T-cell (primary cell): ENCODE data around the gene ZNF343. TPM values are rescaled to one million over a fixed set of nuclear protein-coding genes. Genes with fewer than 3 reads are reported as not detected.

Experiments used
- ATAC-seq, 4 experiments: fragments of 200-7000 bp in 3 of 4; fragments of 150-1000 bp in 1 of 4; cut with Tn5 transposase; replicated peaks in 1 of 4; 1 replicate in 3 of 4; 2 replicates in 1 of 4; pipeline ENCODE4 v1.10.0; 2021; ENCODE audit warnings: moderate library complexity in 3 of 4, mild to moderate bottlenecking in 2 of 4, moderate number of reproducible peaks in 1 of 4
- CTCF ChIA-PET, 2 donors: fragments of 300-600 bp; sonication (Branson Sonifier 250); formaldehyde crosslinking; loops; one replicate each; lab custom pipeline; 2022; ENCODE audit warnings: antibody characterized with exemption in 2 of 2; lab: Charles Lee
- POLR2A ChIA-PET, 2 donors: fragments of 300-600 bp; sonication (Branson Sonifier 250); formaldehyde crosslinking; loops; one replicate each; lab custom pipeline; 2022; ENCODE audit warnings: antibody characterized with exemption in 2 of 2; lab: Charles Lee
- DNase-seq, 35 experiments: peaks; one replicate each; pipeline versions ENCODE4 v3.0.0 to v3.0.0-alpha.2; 2013 to 2023
- H3K27ac ChIP-seq: one replicate; pipeline ENCODE4 v1.5.1; 2013; ENCODE audit warnings: low read length
- H3K27me3 ChIP-seq, 2 experiments: replicated peaks in 1 of 2; 1 replicate in 1 of 2; 2 replicates in 1 of 2; pipeline versions ENCODE4 v1.6.1 to v1.7.0; 2013; ENCODE audit warnings: low read length in 1 of 2, mixed read lengths in 1 of 2; ENCODE audit not compliant: control insufficient read depth in 2 of 2, insufficient read depth in 2 of 2; ENCODE audit errors: extremely low read depth in 1 of 2
- H3K36me3 ChIP-seq, 2 donors: 1 replicate in 1 of 2; 2 replicates in 1 of 2; pipeline versions ENCODE4 v1.6.1 to v1.7.0; 2013; ENCODE audit warnings: low read length in 1 of 2; ENCODE audit not compliant: control insufficient read depth in 2 of 2, insufficient read depth in 1 of 2; ENCODE audit errors: extremely low read depth in 1 of 2
- H3K4me1 ChIP-seq, 2 experiments: 1 replicate in 1 of 2; 2 replicates in 1 of 2; pipeline versions ENCODE4 v1.6.1 to v1.7.0; 2013; ENCODE audit warnings: low read length in 2 of 2, mixed read lengths in 1 of 2; ENCODE audit not compliant: insufficient read depth in 2 of 2, control insufficient read depth in 1 of 2; ENCODE audit errors: extremely low read depth in 1 of 2
- H3K4me3 ChIP-seq, 2 donors: 1 replicate in 1 of 2; 2 replicates in 1 of 2; pipeline versions ENCODE4 v1.5.1 to v1.7.0; 2013; ENCODE audit warnings: mild to moderate bottlenecking in 2 of 2, low read length in 1 of 2, moderate library complexity in 1 of 2; ENCODE audit not compliant: control insufficient read depth in 1 of 2; ENCODE audit errors: extremely low read depth in 1 of 2
- H3K9me3 ChIP-seq: 2 replicates; pipeline ENCODE4 v1.7.0; 2013
- H3K27ac Mint-ChIP-seq, 2 donors: one replicate each; pipeline ENCODE4 v1.8.0; 2020 to 2021; ENCODE audit warnings: mild to moderate bottlenecking in 2 of 2, mixed read lengths in 2 of 2
- H3K27me3 Mint-ChIP-seq, 2 donors: one replicate each; pipeline ENCODE4 v1.8.0; 2021 to 2022; ENCODE audit warnings: mixed read lengths in 2 of 2
- H3K36me3 Mint-ChIP-seq: one replicate; pipeline ENCODE4 v1.8.0; 2021; ENCODE audit warnings: mixed read lengths
- H3K4me1 Mint-ChIP-seq, 3 donors: one replicate each; pipeline ENCODE4 v1.8.0; 2020 to 2022; ENCODE audit warnings: mixed read lengths in 3 of 3, mild to moderate bottlenecking in 1 of 3
- H3K4me3 Mint-ChIP-seq, 3 donors: one replicate each; pipeline ENCODE4 v1.8.0; 2020 to 2022; ENCODE audit warnings: mild to moderate bottlenecking in 3 of 3, mixed read lengths in 3 of 3, moderate library complexity in 3 of 3
- H3K9me3 Mint-ChIP-seq, 3 donors: one replicate each; pipeline ENCODE4 v1.8.0; 2020 to 2022; ENCODE audit warnings: mixed read lengths in 3 of 3
- whole genome bisulfite sequencing: methylation state at CpG from one replicate; pipeline ENCODE4 v1.1.5; 2013; ENCODE audit warnings: missing lambda C conversion rate; ENCODE audit not compliant: insufficient coverage; 5-methylcytosine and 5-hydroxymethylcytosine counted together
- total RNA-seq, 35 experiments: library from RNA in 6 of 35; stranded (reverse) in 6 of 35; fragments of 120-200 nt in 1 of 35; gene quantifications; one replicate each; pipeline versions ENCODE4 v1.2.1 to v1.2.4 and lab custom pipeline; 2013 to 2026

Gene ZNF343
- total RNA-seq, 5 donors from 2014 or later (not counting 1 experiment from before 2014, with no cell fraction given) = 7.6 to 14.2 (median 10.9) TPM

DNA sequence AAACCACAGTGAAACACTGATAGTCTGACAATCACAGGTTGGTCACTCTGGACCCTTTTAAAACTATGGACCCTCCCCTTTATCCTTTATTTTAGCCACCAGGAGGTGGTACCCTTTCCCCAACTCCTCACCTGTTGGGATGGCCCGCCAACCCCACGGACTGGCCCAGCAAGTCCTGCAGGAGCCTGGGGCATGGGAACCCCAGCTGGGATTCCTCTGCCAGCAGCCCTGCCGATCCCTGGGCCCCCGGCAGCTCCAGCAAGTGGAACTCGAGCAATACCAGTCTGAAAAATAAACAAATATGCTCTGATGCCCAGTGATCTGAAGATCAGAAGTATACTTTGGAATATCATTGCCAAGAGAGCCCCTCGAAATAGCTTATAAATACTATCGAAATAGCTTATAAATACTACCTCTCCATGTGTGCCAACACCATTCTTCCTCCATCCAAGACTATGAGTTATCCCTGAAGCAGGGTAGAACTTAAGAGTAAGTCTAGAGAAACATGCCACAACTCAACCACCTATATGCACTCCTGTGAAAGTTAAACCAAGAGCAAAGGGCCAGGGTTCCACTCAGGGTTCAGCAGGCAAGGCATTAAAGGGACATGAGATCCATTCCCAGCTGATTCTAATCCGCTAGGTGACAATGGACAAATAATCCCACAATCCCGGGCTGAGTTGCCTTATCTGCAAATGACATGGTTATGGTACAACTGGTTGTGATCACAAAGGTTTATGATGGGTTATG is 44.9 kb downstream of the ZNF343 start:
- peaks cover 22 to 91% of the 10 kb centered on the region in 2 donors for H3K36me3 ChIP-seq
- no peak for ATAC-seq
- H3K4me3 Mint-ChIP-seq = no peak overlapping the region
- H3K27me3 Mint-ChIP-seq = no peaks in the 10 kb centered on the region
- H3K27ac Mint-ChIP-seq = no peak overlapping the region
- POLR2A ChIA-PET = no interaction called here
- H3K27me3 ChIP-seq = no peaks in the 10 kb centered on the region
- H3K4me3 ChIP-seq = no peak overlapping the region
- DNase-seq = no peak
- CTCF ChIA-PET = no interaction called here
- 94% methylated on average over 5 of the region's 9 CpGs for WGBS
- H3K4me1 ChIP-seq = peaks cover 3 to 5% of the 10 kb centered on the region in 2 experiments
- H3K36me3 Mint-ChIP-seq = peaks cover 76% of the 10 kb centered on the region
- no peak overlapping the region for H3K27ac ChIP-seq
- H3K4me1 Mint-ChIP-seq = peaks cover 18 to 26% (median 21%) of the 10 kb centered on the region in 3 donors
- H3K9me3 Mint-ChIP-seq = no peaks in the 10 kb centered on the region
- H3K9me3 ChIP-seq = no peaks in the 10 kb centered on the region

DNA sequence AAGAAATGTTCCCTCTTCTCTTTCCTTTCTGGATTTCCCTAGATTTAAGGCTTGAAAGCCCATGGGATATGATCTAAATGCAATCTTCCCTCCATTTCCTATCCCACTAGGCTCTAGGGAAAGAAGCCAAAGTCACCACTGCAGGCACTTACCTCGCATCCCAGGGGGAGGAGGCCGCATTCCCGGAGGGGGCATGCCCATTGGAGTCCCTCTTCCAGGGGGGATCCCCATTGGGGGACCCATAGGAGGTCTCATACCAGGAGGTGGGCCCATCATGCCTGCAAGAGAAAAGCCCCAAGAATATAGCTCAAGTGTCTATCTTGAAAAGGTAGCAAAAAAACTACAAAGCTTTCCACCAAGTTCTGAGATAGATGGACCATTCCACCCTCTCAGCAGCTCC is 46.2 kb downstream of the ZNF343 start:
- Mint-ChIP-seq H3K4me3 (no peak overlapping the region), H3K27ac (no peak overlapping the region), H3K4me1 (peaks cover 5 to 13% (median 8%) of the 10 kb centered on the region in 3 donors), H3K27me3 (no peaks in the 10 kb centered on the region), H3K9me3 (no peaks in the 10 kb centered on the region), H3K36me3 (peaks cover 73% of the 10 kb centered on the region)
- DNase-seq (no peak), ATAC-seq (no peak)
- no peaks in the 10 kb centered on the region for H3K27me3 ChIP-seq
- WGBS = no CpG with 5 or more reads among the region's 3 CpGs
- H3K4me1 ChIP-seq = no peaks in the 10 kb centered on the region
- ChIA-PET POLR2A (no interaction called here), CTCF (no interaction called here)
- peaks cover 22 to 87% of the 10 kb centered on the region in 2 donors for H3K36me3 ChIP-seq
- H3K4me3 ChIP-seq = no peak overlapping the region
- H3K27ac ChIP-seq = no peak overlapping the region
- H3K9me3 ChIP-seq = no peaks in the 10 kb centered on the region

DNA sequence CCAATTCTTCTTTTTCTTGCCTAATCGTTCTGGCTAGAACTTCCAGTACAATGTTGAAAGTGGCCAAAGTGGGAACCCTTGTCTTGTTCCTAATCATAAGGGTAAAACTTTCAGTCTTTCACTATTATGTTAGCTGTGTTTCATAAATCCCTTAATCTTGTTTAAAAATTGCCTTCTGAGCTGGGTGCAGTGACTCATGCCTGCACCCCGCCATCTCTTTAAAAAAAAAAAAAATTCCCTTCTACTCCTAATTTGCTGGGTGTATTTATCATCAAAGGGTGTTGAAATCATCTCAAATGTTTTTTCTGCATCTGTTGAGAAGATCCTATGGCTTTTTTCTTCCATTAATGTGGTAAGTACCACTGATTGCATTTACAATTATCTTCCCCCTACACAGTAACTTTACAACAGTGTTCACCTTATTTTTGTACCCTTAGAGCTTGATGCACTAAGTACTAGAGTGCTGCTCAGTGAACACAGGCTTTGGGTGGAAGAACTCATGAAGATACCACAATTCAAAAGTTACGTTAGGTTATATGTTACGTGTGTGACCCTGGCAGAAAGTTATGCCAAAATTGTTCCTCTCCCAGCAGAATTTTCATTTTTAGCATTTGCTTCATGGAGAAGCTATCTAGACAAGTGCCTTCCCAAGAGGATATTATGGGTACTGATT is 47.8 kb downstream of the ZNF343 start:
- H3K4me1 ChIP-seq = no peaks in the 10 kb centered on the region
- Mint-ChIP-seq H3K27me3 (no peaks in the 10 kb centered on the region), H3K9me3 (no peaks in the 10 kb centered on the region), H3K4me1 (peaks cover 0 to 4% (median 2%) of the 10 kb centered on the region in 3 donors), H3K36me3 (peaks cover 65% of the 10 kb centered on the region), H3K4me3 (no peak overlapping the region), H3K27ac (no peak overlapping the region)
- H3K27me3 ChIP-seq = no peaks in the 10 kb centered on the region
- H3K36me3 ChIP-seq = peaks cover 16 to 72% of the 10 kb centered on the region in 2 donors
- WGBS = 100% methylated on average over 1 of the region's 4 CpGs
- POLR2A ChIA-PET = interaction anchor here (0.5 to 1.2 kb wide), 3 partner anchors 9 to 62 kb away, joined by 3 to 4 read pairs (median 3); partner anchors contain the start of gene SNRPB (in 1 of the 2)
- H3K9me3 ChIP-seq = no peaks in the 10 kb centered on the region
- no peak overlapping the region for H3K27ac ChIP-seq
- CTCF ChIA-PET = no interaction called here
- ATAC-seq = no peak
- H3K4me3 ChIP-seq = no peak overlapping the region
- no peak for DNase-seq

DNA sequence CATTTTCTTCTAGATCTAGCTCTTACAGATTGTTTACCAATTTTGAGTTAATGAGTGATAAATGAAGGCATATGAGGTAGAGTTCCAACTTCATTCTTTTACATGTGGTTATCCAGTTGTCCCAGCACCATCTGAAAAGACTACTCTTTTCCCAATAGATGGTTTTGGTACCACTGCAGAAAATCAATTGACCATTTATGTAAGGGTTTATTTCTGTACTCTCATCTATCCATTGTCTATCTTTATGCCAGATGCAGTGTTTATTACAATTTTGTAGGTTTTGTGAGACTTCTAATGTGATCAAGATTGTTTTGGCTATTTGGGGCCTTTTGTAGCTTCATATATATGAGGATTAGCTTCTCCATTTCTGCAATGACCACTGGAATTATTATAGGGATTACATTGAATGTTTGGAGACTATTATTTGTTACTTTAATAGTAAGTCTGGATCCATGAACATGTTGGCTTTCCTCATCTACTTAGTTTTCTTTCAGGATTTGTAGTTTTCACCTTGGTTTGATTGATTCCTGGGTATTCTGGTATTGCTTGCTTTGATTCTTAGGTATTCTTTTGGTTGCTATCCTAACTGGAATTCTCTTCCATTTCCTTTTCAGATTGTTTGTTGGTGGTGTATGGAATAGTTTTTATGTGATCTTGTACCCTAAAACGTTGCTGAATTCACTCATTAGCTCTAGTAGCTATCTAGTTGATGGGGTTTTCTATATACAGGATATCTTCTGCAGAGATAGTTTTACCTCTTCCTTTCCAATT is 48.5 kb downstream of the ZNF343 start:
- no peak overlapping the region for H3K27ac ChIP-seq
- Mint-ChIP-seq H3K4me3 (no peak overlapping the region), H3K27me3 (no peaks in the 10 kb centered on the region), H3K36me3 (peaks cover 58% of the 10 kb centered on the region), H3K4me1 (peaks cover 0 to 4% (median 0%) of the 10 kb centered on the region in 3 donors), H3K27ac (no peak overlapping the region), H3K9me3 (no peaks in the 10 kb centered on the region)
- no peaks in the 10 kb centered on the region for H3K27me3 ChIP-seq
- ATAC-seq (no peak), DNase-seq (no peak)
- peaks cover 14 to 65% of the 10 kb centered on the region in 2 donors for H3K36me3 ChIP-seq
- H3K4me3 ChIP-seq = no peak overlapping the region
- POLR2A ChIA-PET = interaction anchor here in 1 of 2 donors (0.5 to 1.2 kb wide), 2 partner anchors 11 to 62 kb away, joined by 3 to 4 read pairs; partner anchors contain the start of gene SNRPB
- no peaks in the 10 kb centered on the region for H3K4me1 ChIP-seq
- CTCF ChIA-PET = no interaction called here
- H3K9me3 ChIP-seq = no peaks in the 10 kb centered on the region
- no CpG with 5 or more reads among the region's 1 CpG for WGBS

DNA sequence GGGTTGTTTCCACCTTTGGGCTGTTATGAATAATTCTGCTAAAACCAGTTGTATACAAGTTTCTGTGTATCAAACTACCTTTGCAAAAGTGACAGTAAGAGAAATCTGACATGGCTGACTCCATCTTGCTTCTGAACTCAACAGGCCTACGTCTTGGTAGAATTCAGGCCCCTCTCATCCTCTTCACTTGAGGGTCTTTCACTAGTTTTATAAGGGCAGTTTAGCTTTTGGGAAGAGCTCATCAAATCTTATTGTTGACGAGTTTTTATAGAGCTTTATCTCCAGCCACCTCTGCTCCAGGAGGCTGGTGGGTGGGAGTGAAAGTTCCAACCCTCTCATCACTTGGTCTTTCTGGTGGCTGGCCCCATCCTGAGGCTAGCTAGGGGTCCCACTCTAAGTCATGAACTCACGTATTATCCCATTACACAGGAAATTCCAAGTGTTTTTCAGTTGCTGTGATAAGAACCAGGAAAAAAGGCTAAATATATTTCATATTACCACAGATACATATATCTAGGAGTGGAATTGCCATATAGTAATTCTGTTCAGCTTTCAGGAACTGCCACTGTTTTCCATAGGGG is 49.7 kb downstream of the ZNF343 start:
- H3K4me3 Mint-ChIP-seq = no peak overlapping the region
- ChIA-PET CTCF (no interaction called here), POLR2A (interaction anchor here in 1 of 2 donors (0.6 to 1.1 kb wide), 2 partner anchors 12 to 34 kb away, joined by 3 read pairs; partner anchors contain the start of gene SNRPB)
- H3K36me3 ChIP-seq = peaks cover 14 to 54% of the 10 kb centered on the region in 2 donors
- no CpG with 5 or more reads among the region's 3 CpGs for WGBS
- H3K4me1 ChIP-seq = no peaks in the 10 kb centered on the region
- H3K27ac ChIP-seq = no peak overlapping the region
- H3K9me3 ChIP-seq = no peaks in the 10 kb centered on the region
- no peak for DNase-seq
- no peak overlapping the region for H3K27ac Mint-ChIP-seq
- ATAC-seq = no peak
- H3K27me3 Mint-ChIP-seq = no peaks in the 10 kb centered on the region
- H3K36me3 Mint-ChIP-seq = peaks cover 51% of the 10 kb centered on the region
- H3K27me3 ChIP-seq = no peaks in the 10 kb centered on the region
- H3K4me1 Mint-ChIP-seq = peaks cover 0 to 4% (median 0%) of the 10 kb centered on the region in 3 donors
- no peaks in the 10 kb centered on the region for H3K9me3 Mint-ChIP-seq
- no peak overlapping the region for H3K4me3 ChIP-seq
